Measurements from ENCODE around the gene NR2E1. TPM values are rescaled to one million over a fixed set of nuclear protein-coding genes. Genes with fewer than 3 reads are reported as not detected.

NR2E1 gene
- total RNA-seq, 1 experiment from 2014 or later, result not detected

DNA sequence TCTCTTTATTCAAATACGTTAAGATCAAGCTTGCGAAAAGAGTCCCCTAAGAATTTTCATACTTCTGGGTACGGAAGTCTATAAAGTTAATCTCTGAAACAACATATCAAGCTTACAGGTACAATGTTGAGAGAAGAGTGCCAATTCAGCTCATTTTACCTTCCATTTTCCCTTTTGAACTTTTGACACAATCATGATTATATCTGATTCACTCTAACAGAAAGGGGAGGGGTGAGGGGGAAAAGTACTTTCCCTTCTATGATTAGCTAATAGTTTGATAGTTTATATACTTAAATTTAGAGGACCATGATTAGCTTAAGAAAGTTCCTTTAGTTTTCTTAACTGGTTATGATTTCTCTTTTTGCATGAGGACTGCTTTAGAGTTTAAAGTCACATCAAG lies 61.5 kb downstream of the NR2E1 start:
- H3K27ac Mint-ChIP-seq, result peak overlapping the region in 1 of 3 experiments; percentile 83; a peak in 3 of 7 replicates
- Histone ChIP-seq H4K5ac (ENCODE audit: insufficient read length, low read depth, low read length) (no peak overlapping the region), H2BK15ac (ENCODE audit: low read depth, low read length) (no peak overlapping the region), H3K9me3 (ENCODE audit: control insufficient read depth, low read depth, low read length) (no peaks in the 10 kb centered on the region), H3K18ac (ENCODE audit: insufficient read length, low read depth, low read length) (no peak overlapping the region), H3K4ac (ENCODE audit: low read depth, low read length) (no peak overlapping the region), H4K20me1 (ENCODE audit: control insufficient read depth, insufficient read depth, insufficient read length) (no peaks in the 10 kb centered on the region), H2BK20ac (ENCODE audit: low read depth, low read length, poor library complexity, severe bottlenecking) (no peak overlapping the region), H2AK5ac (ENCODE audit: insufficient read length, low read length) (no peak overlapping the region), H2AFZ (ENCODE audit: low read length) (no peak overlapping the region), H3K79me1 (ENCODE audit: insufficient read depth, low read depth, low read length, poor library complexity, severe bottlenecking) (no peaks in the 10 kb centered on the region), H3K27me3 (ENCODE audit: insufficient read depth, low read length) (no peaks in the 10 kb centered on the region), H4K8ac (replicated peaks; ENCODE audit: insufficient read length, low read depth, low read length) (no peak overlapping the region), H3K4me1 (ENCODE audit: insufficient read depth, low read length) (no peaks in the 10 kb centered on the region), H4K91ac (ENCODE audit: insufficient read length, low read depth, low read length) (no peak overlapping the region), H3K4me2 (ENCODE audit: insufficient read depth, insufficient read length, low read length) (no peak overlapping the region), H3T11ph (ENCODE audit: low read length) (no peak overlapping the region), H3K79me2 (ENCODE audit: insufficient read depth, low read length) (no peaks in the 10 kb centered on the region), H2BK5ac (ENCODE audit: insufficient read length, low read length) (no peak overlapping the region), H2BK12ac (ENCODE audit: insufficient read length, low read depth, low read length) (no peak overlapping the region), H3K14ac (ENCODE audit: insufficient read depth, low read length) (no peak overlapping the region), H3K9ac (ENCODE audit: extremely low read depth, insufficient read length, low read length) (no peak overlapping the region), H3K23ac (ENCODE audit: insufficient read length, low read depth, low read length) (no peak overlapping the region), H3K23me2 (ENCODE audit: insufficient read length, low read depth, low read length, poor library complexity, severe bottlenecking) (no peaks in the 10 kb centered on the region), H3K27ac (ENCODE audit: insufficient read length, low read depth, low read length) (no peak overlapping the region), H2BK120ac (ENCODE audit: low read depth, low read length, poor library complexity, severe bottlenecking) (no peak overlapping the region), H3K56ac (ENCODE audit: insufficient read length, low read depth, low read length) (no peak overlapping the region)
- WGBS (ENCODE audit: extremely low coverage, insufficient read length, low lambda C conversion rate), result no CpG with 5 or more reads among the region's 3 CpGs
- TF ChIP-seq, protein P1, sequence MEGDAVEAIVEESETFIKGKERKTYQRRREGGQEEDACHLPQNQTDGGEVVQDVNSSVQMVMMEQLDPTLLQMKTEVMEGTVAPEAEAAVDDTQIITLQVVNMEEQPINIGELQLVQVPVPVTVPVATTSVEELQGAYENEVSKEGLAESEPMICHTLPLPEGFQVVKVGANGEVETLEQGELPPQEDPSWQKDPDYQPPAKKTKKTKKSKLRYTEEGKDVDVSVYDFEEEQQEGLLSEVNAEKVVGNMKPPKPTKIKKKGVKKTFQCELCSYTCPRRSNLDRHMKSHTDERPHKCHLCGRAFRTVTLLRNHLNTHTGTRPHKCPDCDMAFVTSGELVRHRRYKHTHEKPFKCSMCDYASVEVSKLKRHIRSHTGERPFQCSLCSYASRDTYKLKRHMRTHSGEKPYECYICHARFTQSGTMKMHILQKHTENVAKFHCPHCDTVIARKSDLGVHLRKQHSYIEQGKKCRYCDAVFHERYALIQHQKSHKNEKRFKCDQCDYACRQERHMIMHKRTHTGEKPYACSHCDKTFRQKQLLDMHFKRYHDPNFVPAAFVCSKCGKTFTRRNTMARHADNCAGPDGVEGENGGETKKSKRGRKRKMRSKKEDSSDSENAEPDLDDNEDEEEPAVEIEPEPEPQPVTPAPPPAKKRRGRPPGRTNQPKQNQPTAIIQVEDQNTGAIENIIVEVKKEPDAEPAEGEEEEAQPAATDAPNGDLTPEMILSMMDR (conservative IDR thresholded peaks at IDR 0.05), result no peak
- H3K4me3 Mint-ChIP-seq, result no peak overlapping the region; a peak in 1 of 5 replicates
- H3K9me3 Mint-ChIP-seq, result no peaks in the 10 kb centered on the region
- DNase-seq, result no peak
- H3K27me3 Mint-ChIP-seq (ENCODE audit: low read depth), result no peaks in the 10 kb centered on the region
- peaks cover 26 to 32% of the 10 kb centered on the region in 2 experiments for H3K4me1 Mint-ChIP-seq
- H3K36me3 Mint-ChIP-seq (ENCODE audit: insufficient read depth in 1 of 3, low read depth in 3 of 3), result peaks cover 0 to 6% (median 3%) of the 10 kb centered on the region in 3 experiments; a peak in 5 of 7 replicates
